Testis (tissue), 2 donors: ENCODE measurements around the gene ISG15.

Experiments
- CTCF ChIP-seq, 3 experiments: fragments of 450-650 bp in 2 of 3; fragments of 200-600 bp in 1 of 3; sonication (generic) in 1 of 3; IDR thresholded peaks; one replicate each; pipeline ENCODE4 v1.5.1; 2016 to 2019; ENCODE audit warnings: antibody characterized with exemption in 3 of 3, mild to moderate bottlenecking in 2 of 3, moderate library complexity in 1 of 3
- POLR2A ChIP-seq: fragments of 450-650 bp; IDR thresholded peaks from one replicate; pipeline ENCODE4 v1.6.1; 2017; ENCODE audit warnings: antibody characterized with exemption, mild to moderate bottlenecking, moderate library complexity

DNA sequence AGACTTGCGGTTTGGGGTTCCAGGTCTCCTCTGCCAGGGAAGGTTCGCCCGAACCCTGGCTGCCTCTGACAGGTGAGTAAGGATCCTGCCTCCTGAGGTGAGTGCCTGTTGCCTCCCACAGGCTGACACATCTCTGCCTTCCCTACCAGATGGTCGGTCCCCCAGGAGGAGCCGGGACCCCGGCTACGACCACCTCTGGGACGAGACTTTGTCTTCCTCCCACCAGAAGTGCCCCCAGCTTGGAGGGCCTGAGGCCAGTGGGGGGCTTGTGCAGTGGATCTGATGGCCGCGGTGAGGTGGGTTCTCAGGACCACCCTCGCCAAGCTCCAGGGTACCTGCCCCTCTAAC lies 39.0 kb upstream of the ISG15 start:
- TF ChIP-seq POLR2A (no peak), CTCF (IDR thresholded peaks at IDR 0.05) (no peak)
